ENCODE results near the gene ZFPM1. TPM values are rescaled to one million over a fixed set of nuclear protein-coding genes. Genes with fewer than 3 reads are reported as not detected.

ZFPM1 gene
- total RNA-seq, 2 donors from 2014 or later, result 18.1 to 21.5 TPM

DNA sequence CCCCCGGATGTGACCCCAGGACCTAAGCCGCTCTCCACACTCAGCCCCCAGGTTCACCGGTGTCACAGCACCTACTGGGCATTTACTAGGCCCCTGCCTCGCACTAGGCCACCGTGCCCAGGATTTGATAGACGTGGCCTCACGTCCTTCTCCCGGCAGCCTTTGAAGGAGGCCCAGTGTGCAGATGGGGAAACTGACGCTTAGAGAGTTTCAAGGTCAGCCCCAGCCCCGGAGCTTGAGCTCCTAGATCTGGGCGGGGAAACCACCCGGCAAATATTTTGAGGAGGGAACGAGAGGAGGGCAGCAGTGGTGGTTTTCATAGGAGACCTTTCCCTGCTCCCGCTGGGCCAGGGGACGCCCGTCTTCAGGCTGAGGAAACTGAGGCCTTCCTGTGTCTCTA lies 10.3 kb downstream of the ZFPM1 start:
- no peaks in the 10 kb centered on the region for H3K27me3 ChIP-seq (ENCODE audit: control insufficient read depth, insufficient read depth, low read length, poor library complexity, severe bottlenecking)

DNA sequence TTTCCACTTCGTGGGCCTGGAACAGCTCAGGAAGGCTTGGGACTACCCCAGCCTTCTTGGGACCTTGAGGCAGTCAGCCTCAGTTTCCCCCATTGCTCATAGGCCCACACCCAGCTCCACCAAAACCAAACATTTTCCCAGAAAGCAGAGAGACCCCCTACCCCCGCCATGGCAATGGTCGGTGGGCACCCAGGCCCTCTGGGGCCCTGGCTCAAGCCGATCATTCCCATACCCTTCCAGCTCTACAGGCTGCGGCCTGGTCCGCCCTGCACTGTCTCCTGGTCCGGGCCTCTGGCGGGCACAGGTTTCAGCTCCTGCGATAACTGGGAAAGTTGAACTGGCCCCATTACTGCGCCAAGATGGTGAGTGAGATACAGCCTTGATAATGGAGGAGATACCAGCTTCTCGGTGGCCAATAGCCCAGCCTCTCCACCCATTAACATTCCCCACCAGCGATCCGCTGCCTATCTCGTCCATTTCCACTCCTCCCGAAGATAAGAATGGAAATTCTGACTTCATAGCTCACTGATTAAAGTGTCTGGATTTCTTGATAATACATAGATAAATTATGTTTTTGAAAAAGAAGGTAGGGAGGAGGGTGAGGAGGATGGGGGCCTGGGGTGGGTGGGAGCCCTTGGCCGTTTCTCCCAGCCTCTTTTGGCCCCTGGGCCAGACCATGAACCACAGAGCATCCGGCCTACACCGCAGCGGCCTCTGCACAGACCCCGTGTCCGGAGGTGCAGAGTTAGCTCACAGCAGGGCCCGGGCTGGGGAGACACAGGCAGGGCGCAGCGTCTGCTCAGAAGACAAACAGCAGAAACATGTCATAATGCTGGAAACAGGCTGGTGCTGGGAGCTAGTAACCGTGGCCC lies 11.6 kb downstream of the ZFPM1 start:
- Mint-ChIP-seq H3K9me3 (no peaks in the 10 kb centered on the region), H3K4me1 (peaks cover 17% of the 10 kb centered on the region), H3K27me3 (ENCODE audit: insufficient read depth) (no peaks in the 10 kb centered on the region), H3K27ac (no peak overlapping the region), H3K36me3 (ENCODE audit: low read depth) (no peaks in the 10 kb centered on the region), H3K4me3 (no peak overlapping the region)
- WGBS, 2 experiments (ENCODE audit: insufficient coverage in 1 of 2, insufficient read length in 1 of 2), result 92 to 97% methylated on average over 15 to 25 of the region's 25 CpGs
- H3K27me3 ChIP-seq (ENCODE audit: control insufficient read depth, insufficient read depth, low read length, poor library complexity, severe bottlenecking), result no peaks in the 10 kb centered on the region
- no peak for DNase-seq
- H3K27ac ChIP-seq (ENCODE audit: low read depth, low read length), result no peak overlapping the region
- H3K4me1 ChIP-seq (ENCODE audit: control insufficient read depth, insufficient read depth, low read length), result peaks cover 13% of the 10 kb centered on the region
- no peaks in the 10 kb centered on the region for H3K36me3 ChIP-seq (ENCODE audit: control insufficient read depth, insufficient read depth, low read length)
- no peaks in the 10 kb centered on the region for H3K9me3 ChIP-seq (ENCODE audit: control insufficient read depth, low read length)
- no peak overlapping the region for H3K9ac ChIP-seq (ENCODE audit: extremely low read depth, low read length, poor library complexity, severe bottlenecking)
- TF ChIP-seq, protein P1, sequence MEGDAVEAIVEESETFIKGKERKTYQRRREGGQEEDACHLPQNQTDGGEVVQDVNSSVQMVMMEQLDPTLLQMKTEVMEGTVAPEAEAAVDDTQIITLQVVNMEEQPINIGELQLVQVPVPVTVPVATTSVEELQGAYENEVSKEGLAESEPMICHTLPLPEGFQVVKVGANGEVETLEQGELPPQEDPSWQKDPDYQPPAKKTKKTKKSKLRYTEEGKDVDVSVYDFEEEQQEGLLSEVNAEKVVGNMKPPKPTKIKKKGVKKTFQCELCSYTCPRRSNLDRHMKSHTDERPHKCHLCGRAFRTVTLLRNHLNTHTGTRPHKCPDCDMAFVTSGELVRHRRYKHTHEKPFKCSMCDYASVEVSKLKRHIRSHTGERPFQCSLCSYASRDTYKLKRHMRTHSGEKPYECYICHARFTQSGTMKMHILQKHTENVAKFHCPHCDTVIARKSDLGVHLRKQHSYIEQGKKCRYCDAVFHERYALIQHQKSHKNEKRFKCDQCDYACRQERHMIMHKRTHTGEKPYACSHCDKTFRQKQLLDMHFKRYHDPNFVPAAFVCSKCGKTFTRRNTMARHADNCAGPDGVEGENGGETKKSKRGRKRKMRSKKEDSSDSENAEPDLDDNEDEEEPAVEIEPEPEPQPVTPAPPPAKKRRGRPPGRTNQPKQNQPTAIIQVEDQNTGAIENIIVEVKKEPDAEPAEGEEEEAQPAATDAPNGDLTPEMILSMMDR (conservative IDR thresholded peaks at IDR 0.05), result no peak
- H3K4me3 ChIP-seq (ENCODE audit: low read length), result no peak overlapping the region

More for the DNA sequence above, 10.3 kb downstream of the ZFPM1 start:
- H3K27ac ChIP-seq (ENCODE audit: low read depth, low read length), result no peak overlapping the region
- Mint-ChIP-seq H3K27ac (no peak overlapping the region), H3K4me1 (peaks cover 17% of the 10 kb centered on the region), H3K27me3 (ENCODE audit: insufficient read depth) (no peaks in the 10 kb centered on the region), H3K9me3 (no peaks in the 10 kb centered on the region), H3K4me3 (no peak overlapping the region), H3K36me3 (ENCODE audit: low read depth) (no peaks in the 10 kb centered on the region)
- H3K36me3 ChIP-seq (ENCODE audit: control insufficient read depth, insufficient read depth, low read length), result no peaks in the 10 kb centered on the region
- TF ChIP-seq, protein P1 (conservative IDR thresholded peaks at IDR 0.05), result no peak
- no peak overlapping the region for H3K9ac ChIP-seq (ENCODE audit: extremely low read depth, low read length, poor library complexity, severe bottlenecking)
- peaks cover 12% of the 10 kb centered on the region for H3K4me1 ChIP-seq (ENCODE audit: control insufficient read depth, insufficient read depth, low read length)
- H3K4me3 ChIP-seq (ENCODE audit: low read length), result no peak overlapping the region
- no peaks in the 10 kb centered on the region for H3K9me3 ChIP-seq (ENCODE audit: control insufficient read depth, low read length)
- whole genome bisulfite sequencing, 2 experiments (ENCODE audit: insufficient coverage in 1 of 2, insufficient read length in 1 of 2), result 95 to 100% methylated on average over 13 to 16 of the region's 16 CpGs
- DNase-seq, result no peak

DNA sequence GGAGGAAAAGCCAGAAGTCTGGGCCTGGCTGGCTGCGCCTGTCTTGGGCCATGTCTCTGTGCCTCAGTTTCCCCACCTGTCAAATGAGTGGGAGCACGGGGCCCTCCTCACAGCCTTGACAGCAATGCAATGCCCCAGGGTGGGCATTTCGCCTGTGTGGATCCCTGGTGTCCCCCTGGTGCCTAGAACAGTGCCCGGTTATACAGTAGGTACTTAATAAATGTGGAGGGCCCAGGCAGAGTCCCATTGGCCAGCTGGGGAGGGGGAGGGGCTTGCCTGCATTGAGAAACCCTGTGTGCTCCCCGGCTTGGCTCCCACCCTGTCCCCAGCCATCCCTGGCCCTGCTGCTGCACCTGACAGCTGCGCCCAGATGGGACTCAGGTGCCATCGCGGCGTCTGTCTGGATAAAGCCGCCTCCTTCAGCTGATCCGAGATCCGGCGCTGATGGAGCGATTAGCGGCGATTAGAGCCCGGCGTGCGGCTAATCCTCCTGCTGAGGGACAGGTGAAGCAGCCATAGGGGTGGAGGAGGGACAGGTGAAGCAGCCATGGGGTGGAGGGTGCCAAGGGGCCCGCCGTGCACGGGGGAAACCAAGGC lies 12.4 kb downstream of the ZFPM1 start:
- no peak overlapping the region for H3K4me3 ChIP-seq (ENCODE audit: low read length)
- no peaks in the 10 kb centered on the region for H3K36me3 ChIP-seq (ENCODE audit: control insufficient read depth, insufficient read depth, low read length)
- Mint-ChIP-seq H3K36me3 (ENCODE audit: low read depth) (no peaks in the 10 kb centered on the region), H3K4me1 (peaks cover 17% of the 10 kb centered on the region), H3K27me3 (ENCODE audit: insufficient read depth) (no peaks in the 10 kb centered on the region), H3K9me3 (no peaks in the 10 kb centered on the region), H3K27ac (no peak overlapping the region), H3K4me3 (no peak overlapping the region)
- H3K4me1 ChIP-seq (ENCODE audit: control insufficient read depth, insufficient read depth, low read length), result peaks cover 13% of the 10 kb centered on the region
- H3K9me3 ChIP-seq (ENCODE audit: control insufficient read depth, low read length), result no peaks in the 10 kb centered on the region
- H3K27me3 ChIP-seq (ENCODE audit: control insufficient read depth, insufficient read depth, low read length, poor library complexity, severe bottlenecking), result no peaks in the 10 kb centered on the region
- TF ChIP-seq, protein P1 (conservative IDR thresholded peaks at IDR 0.05), result no peak
- H3K9ac ChIP-seq (ENCODE audit: extremely low read depth, low read length, poor library complexity, severe bottlenecking), result no peak overlapping the region
- H3K27ac ChIP-seq (ENCODE audit: low read depth, low read length), result no peak overlapping the region
- 91 to 95% methylated on average over 16 to 22 of the region's 22 CpGs for WGBS, 2 experiments (ENCODE audit: insufficient coverage in 1 of 2, insufficient read length in 1 of 2)
- DNase-seq, result no peak
